Right lung (tissue), 5 donors: ENCODE data around the gene KRTAP10-11. TPM values are rescaled to one million over a fixed set of nuclear protein-coding genes. Genes with fewer than 3 reads are reported as not detected.
"Not testable (repeated sequence)": the region's sequence is repeated elsewhere in the genome, so short reads cannot be mapped to it uniquely, and the experiment has no call there.

Experiments
- DNase-seq, 2 donors: peaks; one replicate each; pipeline ENCODE4 v3.0.0-alpha.2; 2013
- polyA plus RNA-seq, 5 donors: library from polyadenylated mRNA; unstranded; fragments of 120-200 nt; gene quantifications; one replicate each; pipeline versions ENCODE4 v1.2.1 to v1.2.3, GENCODE V29; 2013; ENCODE audit warnings: inconsistent platforms in 1 of 5, low replicate concordance in 1 of 5; ENCODE audit not compliant: insufficient read length in 5 of 5, insufficient read depth in 1 of 5

KRTAP10-11 gene
- polyA plus RNA-seq, 5 donors: not detected

DNA sequence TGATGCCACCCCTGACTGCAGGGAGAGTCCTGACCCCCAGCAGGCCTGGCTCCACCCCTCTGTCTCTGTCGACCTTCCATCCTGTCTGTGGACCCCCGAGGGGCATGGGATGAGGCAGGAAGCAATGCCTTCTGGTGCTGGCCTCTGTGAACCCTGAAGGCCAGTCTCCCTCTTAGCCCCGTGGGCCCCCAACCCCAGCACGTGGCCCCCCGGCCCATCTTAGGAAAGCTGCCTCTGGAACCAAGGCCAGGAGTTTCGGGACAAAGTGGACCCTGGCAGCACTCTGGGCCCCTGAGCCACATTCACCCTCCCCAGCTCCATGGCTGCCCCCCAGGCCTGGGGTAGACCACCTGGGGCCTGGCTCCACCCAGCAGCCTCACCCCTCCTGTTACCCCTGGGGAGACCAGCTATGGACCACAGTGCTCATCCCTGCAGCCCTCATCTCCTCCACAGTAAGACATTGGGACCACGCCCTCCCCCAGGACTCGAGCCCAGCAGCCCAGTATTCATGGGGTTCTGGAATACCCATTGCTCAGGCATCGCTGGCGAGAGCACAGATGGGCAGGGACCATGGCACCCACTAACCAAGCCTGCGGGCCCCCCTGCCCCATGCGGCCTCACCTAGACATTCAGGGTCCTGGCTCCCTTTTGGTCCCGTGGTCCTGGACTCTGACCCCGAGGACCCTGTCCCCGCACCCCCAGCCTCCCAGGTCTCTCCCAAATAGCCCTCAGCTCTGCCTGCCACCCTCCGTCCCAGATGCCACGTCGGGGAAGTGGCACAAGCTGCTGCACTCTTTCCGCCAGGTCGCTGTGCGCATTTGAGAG is 7.5 kb upstream of the KRTAP10-11 start:
- not testable (repeated sequence) for DNase-seq

DNA sequence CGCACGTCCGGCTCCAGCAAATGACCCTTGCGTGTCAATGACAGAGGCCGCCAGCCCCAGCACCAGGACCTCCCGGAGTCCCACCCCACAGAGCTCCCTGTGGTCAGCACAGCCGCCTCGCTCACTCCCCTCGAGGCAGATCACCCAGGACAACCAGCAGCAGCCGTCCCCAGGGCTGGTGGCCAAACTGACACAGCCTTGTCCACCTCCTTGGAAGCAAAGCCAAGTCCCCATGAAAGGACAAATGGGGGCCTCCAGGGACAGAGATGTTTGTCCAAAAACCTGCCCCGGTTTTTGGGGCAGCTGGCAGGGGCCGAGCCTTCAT is 6.9 kb upstream of the KRTAP10-11 start:
- DNase-seq: no peak

DNA sequence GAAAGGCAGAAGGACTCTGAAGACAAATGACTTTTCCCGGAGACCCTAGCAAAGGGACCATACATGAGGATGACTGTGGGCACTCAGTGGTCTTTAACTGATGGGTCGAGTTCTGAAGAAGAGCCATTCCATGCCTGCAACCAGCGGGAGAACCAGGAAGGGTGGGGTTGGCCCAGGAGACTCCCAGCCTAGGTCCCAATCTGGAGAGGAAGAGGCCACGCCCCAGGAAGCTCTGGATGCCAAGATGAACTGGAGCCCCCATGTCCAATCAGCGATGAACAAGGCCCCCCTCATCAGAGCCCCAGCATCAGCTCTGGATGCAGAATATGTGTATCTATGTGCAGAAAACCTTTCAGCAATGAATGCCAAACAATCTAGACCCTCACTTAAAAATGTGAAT is 5.5 kb upstream of the KRTAP10-11 start:
- DNase-seq: no peak

DNA sequence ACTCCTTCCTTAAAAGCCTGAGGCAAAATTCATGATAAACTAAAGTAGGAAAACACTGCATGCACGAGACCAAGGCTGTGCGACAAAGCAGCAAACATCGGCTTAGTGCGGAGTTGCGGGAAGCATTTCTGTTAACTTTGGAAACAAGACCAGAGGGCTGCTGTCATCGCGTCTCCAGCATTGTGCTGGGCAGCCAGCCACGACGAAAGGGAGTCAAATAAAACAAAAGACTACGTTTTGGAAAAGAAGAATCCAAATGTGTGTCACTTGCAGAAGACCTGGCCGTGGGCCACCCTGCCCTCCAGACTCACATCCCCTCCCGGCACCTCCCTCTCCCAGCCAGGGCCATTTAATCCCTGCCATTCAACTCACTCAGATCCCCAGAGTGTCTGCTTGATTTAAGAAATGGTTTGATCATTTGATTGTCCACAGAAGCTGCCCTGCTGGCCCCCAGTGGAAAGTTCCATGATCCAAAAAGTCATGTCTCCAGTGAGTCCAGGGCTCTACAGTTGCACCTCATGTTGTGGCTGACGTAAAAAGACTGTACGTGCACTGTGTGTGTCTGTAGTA is 2.4 kb upstream of the KRTAP10-11 start:
- no peak for DNase-seq

DNA sequence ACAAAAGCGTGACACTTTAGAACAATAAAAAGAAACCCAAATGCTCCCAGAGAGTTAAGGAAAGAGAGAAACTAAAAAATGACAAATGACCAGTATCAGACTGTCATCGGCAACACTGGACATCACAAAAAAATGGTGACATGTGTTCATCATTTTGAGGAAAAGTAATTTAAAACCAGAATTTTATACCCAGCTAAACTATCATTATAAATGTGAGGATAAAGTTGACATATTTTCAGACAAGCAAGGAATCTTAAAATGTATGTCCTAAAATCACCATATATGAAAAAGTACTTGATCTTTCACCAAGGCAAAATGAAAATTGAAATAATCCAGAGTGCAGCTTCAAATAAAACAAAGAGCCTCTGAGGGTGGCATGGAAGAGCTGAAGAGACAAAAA is 1.3 kb upstream of the KRTAP10-11 start:
- no peak for DNase-seq

DNA sequence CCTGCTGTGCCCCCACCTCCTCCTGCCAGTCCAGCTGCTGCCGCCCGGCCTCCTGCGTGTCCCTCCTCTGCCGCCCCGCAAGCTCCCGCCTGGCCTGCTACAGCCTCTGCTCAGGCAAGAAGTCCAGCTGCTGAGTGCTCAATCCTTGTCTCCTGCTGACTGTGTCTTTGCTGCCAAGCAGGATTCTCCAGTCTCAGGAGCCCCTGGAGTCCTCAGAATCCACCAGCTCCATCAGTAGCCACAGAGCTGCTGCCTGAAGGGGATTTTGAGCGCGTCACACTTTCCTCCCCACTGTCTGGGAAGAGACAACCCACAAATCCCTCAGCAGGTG is 973 bp downstream of the KRTAP10-11 start:
- DNase-seq: no peak

DNA sequence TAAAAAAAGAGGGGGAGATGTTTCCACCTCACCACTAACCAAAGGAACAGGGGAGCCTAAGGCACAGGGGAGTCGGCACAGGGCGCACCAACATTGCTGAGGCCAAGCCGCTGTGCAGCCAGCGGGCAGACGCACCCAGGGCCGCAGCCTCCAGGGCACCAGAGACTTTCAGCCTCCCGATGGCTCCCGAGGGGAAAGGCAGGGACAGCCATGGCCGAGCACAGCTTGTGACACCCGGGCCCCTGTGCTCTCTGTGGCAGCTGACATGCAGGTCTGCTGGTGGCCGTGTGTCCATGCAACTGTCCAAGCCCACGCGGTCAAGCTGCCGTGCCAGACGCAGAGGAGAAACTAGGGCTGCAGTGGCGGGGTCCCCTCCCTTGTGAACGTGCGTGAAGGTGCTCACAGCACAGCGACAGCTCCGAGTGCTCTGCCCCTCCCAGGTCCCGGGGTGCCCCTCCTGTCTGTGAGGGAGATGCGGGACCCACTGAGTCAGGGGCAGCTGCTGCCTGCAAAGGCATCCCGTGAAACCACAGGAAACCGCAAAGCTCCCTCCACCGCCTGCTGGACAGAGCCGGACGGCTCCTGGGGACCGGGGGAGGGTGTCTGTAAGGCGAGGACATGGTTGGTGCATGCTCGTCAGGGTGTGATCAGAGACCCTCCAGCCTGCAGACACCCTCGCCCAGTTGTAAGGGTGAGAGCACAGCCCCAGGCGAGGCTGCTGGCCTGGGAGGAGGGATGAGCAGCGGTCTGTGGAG is 2.5 kb downstream of the KRTAP10-11 start:
- DNase-seq: no peak

DNA sequence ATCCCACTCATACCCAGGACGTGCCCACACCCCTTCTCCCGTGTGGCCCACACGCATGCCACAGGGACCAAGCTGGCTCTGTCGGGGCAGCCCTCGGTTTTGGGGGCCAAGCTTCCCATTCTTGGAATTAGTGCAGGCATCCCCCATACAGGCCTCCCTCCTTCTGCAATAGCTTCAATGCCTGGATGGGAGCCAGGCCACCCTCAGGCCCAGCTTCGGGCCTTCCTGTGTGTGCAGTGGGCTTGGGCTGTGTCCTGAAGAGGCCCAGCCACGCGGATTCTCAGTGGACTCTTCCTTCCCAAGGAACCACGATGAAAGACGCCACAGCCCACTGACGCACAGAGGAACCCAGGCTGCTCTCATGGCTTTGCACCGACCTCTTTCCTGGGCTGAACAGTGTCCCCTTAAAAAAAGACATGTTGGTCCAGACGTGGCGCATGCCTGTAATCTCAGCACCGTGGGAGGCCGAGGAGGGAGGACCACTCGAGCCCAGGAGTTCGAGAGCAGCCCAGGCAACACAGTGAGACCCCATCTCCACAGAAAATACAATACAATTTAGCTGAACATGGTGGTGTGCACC is 3.4 kb downstream of the KRTAP10-11 start:
- DNase-seq: no peak

DNA sequence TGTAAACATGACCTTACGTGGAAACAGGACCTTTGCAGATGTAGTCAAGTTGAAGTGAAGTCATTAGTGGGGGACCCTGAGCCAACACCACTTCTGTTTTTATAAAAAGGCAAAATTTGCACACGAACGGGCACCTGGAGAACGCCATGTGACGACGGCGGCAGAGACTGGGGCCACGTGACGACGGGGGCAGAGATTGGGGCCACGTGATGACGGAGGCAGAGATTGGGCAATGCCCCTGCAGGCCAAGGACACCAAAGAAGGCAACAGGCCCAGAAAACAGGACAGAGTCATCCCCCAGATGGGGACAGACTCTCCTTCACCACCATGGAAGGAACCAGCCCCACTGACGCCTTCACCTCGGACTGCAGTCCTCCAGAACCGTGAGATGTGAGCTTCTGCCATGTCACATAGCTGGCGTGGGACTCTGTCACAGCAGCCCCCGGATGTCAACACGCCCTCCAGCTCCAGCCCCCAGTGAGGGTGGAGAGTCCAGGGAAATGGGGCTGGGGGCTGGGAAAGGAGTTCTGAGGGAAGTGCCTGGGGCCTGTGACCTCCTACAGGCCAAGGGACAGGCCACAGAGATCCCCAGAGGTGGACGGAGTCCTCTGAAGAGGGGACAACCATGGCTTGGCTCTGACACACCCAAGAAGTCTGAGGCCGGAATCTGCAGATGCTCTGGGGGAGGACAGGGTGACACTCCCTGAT is 4.2 kb downstream of the KRTAP10-11 start:
- DNase-seq: no peak

DNA sequence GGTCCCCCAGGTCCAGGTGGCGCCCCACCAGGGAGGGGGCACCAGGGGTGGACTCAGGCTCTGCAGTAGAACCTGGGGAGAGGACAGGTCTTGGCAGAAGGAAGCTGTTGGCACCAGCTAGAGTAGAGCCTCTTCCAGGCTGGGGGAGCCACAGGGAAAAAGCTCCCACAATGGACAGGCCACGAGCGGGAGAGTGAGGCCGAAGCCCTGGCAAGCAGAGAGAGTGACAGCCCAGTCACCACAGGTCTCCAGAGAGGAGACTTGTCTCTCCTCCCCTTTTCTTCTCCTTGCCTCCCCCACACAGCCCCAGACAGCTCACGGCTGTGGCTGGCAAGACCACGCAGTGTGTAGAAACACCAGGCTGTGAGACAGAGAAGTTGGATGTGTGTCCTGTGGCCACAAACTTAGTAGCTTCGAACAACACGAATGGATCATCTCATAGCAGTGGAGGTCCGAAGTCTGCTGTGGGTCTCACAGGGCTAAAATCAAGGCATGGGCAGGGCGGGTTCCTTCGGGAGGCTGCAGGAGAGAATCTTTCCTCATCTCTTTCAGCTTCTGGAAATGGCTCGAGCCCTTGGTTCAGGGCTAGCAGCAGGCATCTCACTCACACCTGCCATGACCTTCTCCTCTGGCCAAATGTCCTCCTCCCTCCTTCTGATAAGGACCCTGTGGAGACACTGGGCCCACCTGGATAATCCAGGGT is 4.9 kb downstream of the KRTAP10-11 start:
- no peak for DNase-seq

DNA sequence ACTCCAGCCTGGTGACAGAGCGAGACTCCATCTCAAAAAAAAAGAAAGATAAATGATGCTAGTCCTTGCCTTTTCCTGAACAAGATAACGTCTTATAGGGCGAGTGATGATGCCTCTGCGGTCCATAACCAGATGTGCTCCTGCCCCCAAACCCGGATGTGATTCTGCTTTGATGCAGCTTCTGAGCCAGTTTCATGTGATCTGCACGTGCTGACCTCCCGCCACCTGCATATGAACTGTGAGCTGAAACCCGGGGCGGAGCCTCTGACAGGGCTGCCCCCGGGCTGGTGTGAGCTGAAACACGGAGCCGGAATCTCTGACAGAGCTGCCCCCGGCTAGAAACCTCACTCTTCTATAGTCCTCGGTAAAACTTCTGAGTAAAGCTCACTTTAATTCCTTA is 6.9 kb downstream of the KRTAP10-11 start:
- DNase-seq: no peak

DNA sequence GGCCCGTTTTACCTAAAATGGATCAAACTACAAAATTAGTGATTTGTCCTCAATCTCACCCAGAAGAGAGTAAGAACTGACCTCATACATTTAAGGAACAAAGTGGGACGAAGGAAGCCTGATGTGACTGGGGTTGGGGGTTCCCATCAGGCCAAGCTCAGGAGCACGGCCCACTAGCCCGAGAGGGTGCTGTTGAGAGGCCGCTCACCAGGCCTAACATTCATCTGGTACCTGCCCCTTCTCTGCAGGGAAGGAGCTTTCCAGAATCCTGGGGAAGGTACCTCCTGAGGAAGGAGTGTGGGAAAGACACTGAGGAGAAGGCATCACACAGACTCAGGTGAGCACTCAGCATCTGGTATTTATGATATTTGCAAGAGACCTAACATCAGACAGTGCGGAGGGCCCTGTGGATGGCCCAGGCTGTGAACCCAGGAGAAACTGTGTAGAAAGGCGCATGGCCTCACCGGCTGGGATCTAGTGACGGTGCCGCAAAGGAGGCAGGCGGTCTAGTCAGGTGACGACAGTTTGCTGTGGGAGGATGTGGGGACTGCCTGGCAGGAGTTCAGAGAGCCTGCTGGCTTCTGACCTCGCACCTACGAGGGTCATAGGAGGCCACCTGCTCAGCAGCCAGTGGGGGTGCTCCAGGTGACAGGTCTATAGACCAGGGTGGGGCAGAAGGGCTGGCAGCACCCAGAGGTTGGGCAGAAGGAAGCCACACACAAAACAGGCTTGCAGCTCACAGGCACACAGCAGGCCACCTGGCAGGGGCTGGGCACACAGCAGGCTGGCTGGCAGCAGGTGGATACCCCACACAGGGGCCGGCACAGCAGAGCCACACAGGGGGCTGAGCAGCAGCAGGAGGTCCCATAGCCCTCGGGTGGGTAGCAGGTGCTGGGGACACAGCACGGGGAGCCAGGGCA is 7.7 kb downstream of the KRTAP10-11 start:
- DNase-seq: no peak

DNA sequence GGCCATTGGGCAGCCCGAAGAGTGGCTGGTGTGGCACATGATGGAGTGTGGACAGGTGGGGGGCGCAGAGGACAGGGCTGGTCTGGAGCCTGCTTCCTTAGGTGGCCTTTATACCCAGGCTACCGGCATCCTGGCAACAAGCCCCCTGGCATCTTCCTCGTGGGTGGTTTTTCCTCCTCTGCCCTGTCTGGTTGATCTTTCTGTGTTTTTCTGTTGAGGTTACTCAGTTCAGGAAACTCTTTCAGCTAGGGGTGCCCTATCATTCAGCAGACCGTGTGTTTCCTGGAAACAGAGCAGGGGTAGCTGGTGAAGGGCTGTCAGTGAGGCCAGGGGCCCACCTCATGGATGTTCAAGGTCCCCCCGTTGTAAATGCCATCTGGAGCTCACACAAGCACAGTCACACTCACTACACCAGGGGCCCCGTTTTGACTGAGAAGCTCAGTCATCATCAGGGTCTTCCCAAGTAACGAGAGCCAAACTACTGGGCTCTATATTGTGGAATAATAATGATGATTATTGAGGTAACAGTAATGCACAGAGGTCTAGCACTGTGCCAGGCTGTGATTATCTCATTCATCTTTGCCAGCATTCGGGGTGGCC is 8.5 kb downstream of the KRTAP10-11 start, which contains the start of gene KRTAP12-4:
TSS of gene KRTAP12-4 (minus strand) at position 84 of the 600 bp plus-strand sequence. CDS start at position 39, 45 bp downstream.
- DNase-seq: no peak

DNA sequence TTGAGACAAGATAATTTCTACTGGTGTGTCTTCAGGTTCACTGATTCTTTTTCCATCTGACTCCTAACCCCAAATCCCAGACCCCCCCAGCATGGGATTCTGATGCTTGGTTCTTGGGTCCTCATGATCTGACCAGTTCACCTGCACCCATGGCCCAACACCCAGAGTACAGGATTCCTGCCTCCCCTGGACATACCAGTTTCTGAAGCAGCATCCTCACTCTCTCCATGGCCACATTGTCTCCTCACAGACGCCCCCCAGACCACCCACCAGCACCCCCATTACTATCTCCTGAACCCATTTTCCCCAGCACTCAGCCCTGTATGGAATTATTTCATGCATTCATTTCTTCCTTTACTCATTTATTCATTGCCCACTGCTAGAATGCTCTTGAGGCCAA is 10.7 kb downstream of the KRTAP10-11 start:
- DNase-seq: no peak

DNA sequence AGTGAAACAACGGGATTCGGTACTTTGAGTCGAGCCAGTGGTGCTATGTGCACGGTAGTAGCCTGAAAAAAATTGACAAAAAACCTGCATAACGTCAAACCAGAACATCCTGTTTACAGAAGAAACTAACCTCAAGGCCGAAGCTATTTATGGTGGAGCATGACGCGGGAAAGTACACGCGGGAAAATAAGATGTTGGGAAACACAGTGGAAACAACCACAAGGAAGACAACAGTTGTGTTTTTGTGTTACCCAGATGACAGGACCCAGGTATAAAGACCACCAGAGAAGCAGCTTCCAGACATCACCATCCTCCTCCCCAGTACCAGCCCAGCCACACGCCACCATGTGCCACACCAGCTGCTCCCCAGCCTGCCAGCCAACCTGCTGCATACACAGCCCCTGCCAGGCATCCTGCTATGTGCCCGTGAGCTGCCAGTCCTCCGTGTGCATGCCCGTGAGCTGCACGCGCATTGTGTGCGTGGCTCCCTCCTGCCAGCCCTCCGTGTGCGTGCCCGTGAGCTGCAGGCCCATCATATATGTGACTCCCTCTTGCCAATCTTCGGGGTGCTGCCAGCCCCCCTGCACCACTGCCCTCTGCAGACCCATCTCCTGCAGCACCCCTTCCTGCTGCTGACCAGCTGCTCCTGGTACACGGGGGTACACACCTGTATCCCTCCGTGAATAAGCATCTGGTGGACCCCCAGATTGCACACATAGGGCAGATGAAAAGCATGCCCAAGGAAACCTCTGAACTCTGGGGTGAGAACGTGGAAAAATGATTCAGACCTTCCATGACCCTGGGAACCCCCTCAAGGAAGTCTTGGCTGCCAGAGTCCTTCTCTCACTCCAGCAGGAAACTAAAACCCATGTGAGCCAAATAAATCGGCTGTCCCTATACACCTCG is 11.7 kb downstream of the KRTAP10-11 start, which contains the start of gene KRTAP12-3:
TSS of gene KRTAP12-3 (plus strand) at position 298 of the 906 bp plus-strand sequence. CDS start at position 346, 48 bp downstream.
- DNase-seq: no peak

DNA sequence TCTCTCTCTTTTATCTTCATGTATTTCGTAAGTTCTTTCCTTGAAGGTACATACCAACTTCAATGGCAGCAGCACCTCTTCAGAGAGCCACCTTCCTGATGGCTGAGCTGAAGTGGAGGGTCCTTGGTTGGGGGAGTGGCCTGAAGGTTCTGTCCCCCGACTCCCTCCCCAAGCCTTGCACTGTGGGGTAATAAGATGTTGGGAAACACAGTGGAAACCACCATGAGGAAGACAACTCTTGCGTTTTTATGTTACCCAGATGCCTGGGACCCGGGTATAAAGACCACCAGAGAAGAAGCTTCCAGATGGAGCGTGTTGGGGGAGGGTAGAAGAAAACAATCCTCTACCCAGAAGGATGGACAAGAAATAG is 12.3 kb downstream of the KRTAP10-11 start:
- DNase-seq: no peak

DNA sequence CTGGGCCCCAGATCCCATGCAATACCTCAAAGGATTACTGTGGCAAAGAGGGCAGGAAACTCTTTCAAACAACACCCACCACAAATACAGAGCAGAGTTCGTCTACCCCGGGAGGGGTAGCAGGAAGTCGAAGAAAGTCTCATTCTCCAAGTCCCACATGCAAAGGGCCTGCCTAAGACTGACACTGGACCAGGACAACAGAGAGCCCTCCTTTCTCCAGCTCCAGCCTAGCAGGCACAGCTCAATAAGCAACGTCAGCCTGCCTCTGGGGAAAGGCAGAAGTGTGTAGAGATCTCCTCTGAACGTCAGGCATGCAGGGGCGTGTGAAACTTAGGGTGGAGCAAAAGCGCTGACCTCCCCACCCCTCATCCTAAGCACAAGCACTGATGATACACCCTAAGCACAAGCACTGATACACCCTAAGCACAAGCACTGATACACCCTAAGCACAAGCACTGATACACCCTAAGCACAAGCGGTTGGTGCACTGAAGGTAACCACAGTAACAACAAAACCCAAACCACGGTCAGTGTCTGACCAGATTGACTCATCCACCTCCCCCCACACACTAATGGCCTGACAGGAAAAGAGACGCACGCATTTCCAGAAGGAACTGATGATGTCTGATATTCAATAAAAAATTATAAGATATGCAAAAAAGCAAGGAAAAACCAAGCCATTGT is 12.8 kb downstream of the KRTAP10-11 start:
- no peak for DNase-seq

DNA sequence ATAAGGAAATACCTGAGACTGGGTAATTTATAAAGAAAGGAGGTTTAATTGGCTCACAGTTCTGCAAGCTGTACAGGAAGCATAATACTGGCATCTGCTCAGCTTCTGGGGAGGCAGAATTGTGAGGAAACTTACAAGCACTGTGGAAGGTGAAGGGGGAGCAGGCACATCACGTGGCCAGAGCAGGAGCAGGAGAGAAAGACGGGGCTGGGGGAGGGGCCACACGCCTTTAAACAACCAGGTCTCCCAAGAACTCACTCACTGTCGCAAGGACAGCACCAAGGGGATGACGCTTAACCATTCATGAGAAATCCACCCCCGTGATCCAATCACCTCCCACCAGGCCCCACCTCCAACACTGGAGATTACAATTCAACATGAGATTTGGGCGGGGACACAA is 15.4 kb downstream of the KRTAP10-11 start:
- DNase-seq: not testable (repeated sequence)
